ENCODE data around the gene IFIT1. TPM values are rescaled to one million over a fixed set of nuclear protein-coding genes. Genes with fewer than 3 reads are reported as not detected.

Gene IFIT1
- total and polyA plus RNA-seq, 2 donors (not counting 3 experiments of a cell fraction or from before 2014, with no cell fraction given) = 0.51 to 0.75 TPM

- Histone ChIP-seq H3K9me3 (replicated peaks; ENCODE audit: control insufficient read depth, insufficient read depth, low read length) (no peaks in the 10 kb centered on the region), H4K20me1 (replicated peaks; ENCODE audit: control insufficient read depth, extremely low read depth, insufficient read depth, low read length) (no peaks in the 10 kb centered on the region), H3K9me1 (replicated peaks; ENCODE audit: control insufficient read depth, extremely low read depth, insufficient read depth, low read length) (no peaks in the 10 kb centered on the region), H3K79me2 (ENCODE audit: control insufficient read depth, insufficient read depth, low read length) (no peaks in the 10 kb centered on the region), H3K36me3 (ENCODE audit: control insufficient read depth in 2 of 2, extremely low read depth in 1 of 2, insufficient read depth in 2 of 2, low read length in 2 of 2) (no peaks in the 10 kb centered on the region), H3K9ac (replicated peaks; ENCODE audit: extremely low read depth, insufficient read depth, low read length) (no peak overlapping the region), H2AFZ (ENCODE audit: low read depth, low read length) (no peak overlapping the region), H3K27ac (ENCODE audit: insufficient read depth, low read depth, low read length) (no peak overlapping the region), H3K4me2 (ENCODE audit: insufficient read depth, low read length) (no peak overlapping the region), H3K27me3 (ENCODE audit: control insufficient read depth in 2 of 2, insufficient read depth in 2 of 2, low read length in 2 of 2) (peaks cover 11 to 23% of the 10 kb centered on the region in 2 experiments), H3K4me3 (replicated peaks in 1 of 3; ENCODE audit: insufficient read depth in 1 of 3, low read depth in 1 of 3, low read length in 3 of 3) (no peak overlapping the region), H3K4me1 (ENCODE audit: control insufficient read depth, extremely low read depth, insufficient read depth, low read length) (no peaks in the 10 kb centered on the region)
- no peak for TF ChIP-seq GATA2 (IDR thresholded peaks at IDR 0.05; ENCODE audit: insufficient read depth, insufficient read length, low read depth, low read length)
- no peak for TF ChIP-seq POLR2A (IDR thresholded peaks at IDR 0.05; ENCODE audit: low read depth, low read length)
- no peak for TF ChIP-seq FOS (IDR thresholded peaks at IDR 0.05; ENCODE audit: borderline replicate concordance, insufficient read depth, low read length)
- TF ChIP-seq POLR2AphosphoS5 (IDR thresholded peaks at IDR 0.05; ENCODE audit: insufficient read depth, low read depth, low read length) = no peak
- TF ChIP-seq JUN (IDR thresholded peaks at IDR 0.05; ENCODE audit: borderline replicate concordance, insufficient read depth, insufficient read length, low read depth) = no peak
- no peak for TF ChIP-seq EZH2 (IDR thresholded peaks at IDR 0.05; ENCODE audit: borderline replicate concordance, low read depth, low read length, severe bottlenecking)
- TF ChIP-seq MAX (IDR thresholded peaks at IDR 0.05; ENCODE audit: insufficient read depth, insufficient read length) = no peak
- no peak for TF ChIP-seq CTCF (IDR thresholded peaks at IDR 0.05; ENCODE audit: extremely low read depth in 1 of 2, insufficient read depth in 1 of 2, low read depth in 1 of 2, low read length in 2 of 2)
- no peak for TF ChIP-seq MYC (IDR thresholded peaks at IDR 0.05; ENCODE audit: low read depth, low read length)
- DNase-seq (ENCODE audit: low read depth, low spot score) (no peak), FAIRE-seq (no peak)
- dilution Hi-C loops (cut with MboI; ENCODE audit: extremely low pct_ligation_motif_present, low sequenced_read_pairs) = no loop called here
- ChIA-PET CTCF (interaction anchor here (0.9 to 2.4 kb wide), 3 partner anchors 12 to 63 kb away, joined by 3 to 6 read pairs (median 3); partner anchors contain the start of genes IFIT1 and IFIT2), POLR2A (no interaction called here)
- BruUV-seq (replicated peaks) = no TSS peak
- intact Hi-C loops (cut with micrococcal nuclease) = no loop called here
Measured at GRCh38 chr10:89364531-89364930, 27.9 kb upstream of the IFIT1 start.

Measured in endothelial cell of umbilical vein (primary cell).